BE2C (cell line): ENCODE results near the gene WDR37.
"Not testable (repeated sequence)": the region's sequence is repeated elsewhere in the genome, so short reads cannot be mapped to it uniquely, and the experiment has no call there.

Source experiments
- DNase-seq: peaks from one replicate; pipeline ENCODE4 v3.0.0-alpha.2; 2020
- H3K27me3 ChIP-seq: fragments of 250-450 bp; sonication (Bioruptor Pico); 2 replicates; pipeline ENCODE4 v1.5.1; 2020; ENCODE audit warnings: mild to moderate bottlenecking
- H3K36me3 ChIP-seq: fragments of 250-450 bp; sonication (Bioruptor Pico); 2 replicates; pipeline ENCODE4 v1.5.1; 2020; ENCODE audit warnings: mild to moderate bottlenecking
- H3K4me1 ChIP-seq: fragments of 250-450 bp; sonication (Bioruptor Pico); 2 replicates; pipeline ENCODE4 v1.5.1; 2020
- H3K4me3 ChIP-seq: 2 replicates; pipeline ENCODE4 v1.5.1; 2011; ENCODE audit warnings: low read depth, low read length
- H3K9me3 ChIP-seq: fragments of 250-450 bp; sonication (Bioruptor Pico); 2 replicates; pipeline ENCODE4 v1.5.1; 2020
- CTCF ChIP-seq: IDR thresholded peaks from 2 replicates; pipeline ENCODE4 v1.5.1; 2012; ENCODE audit warnings: mild to moderate bottlenecking, low read depth, low read length

WDR37 gene

GRCh38 chr10:1154531-1155295 lies 98.5 kb downstream of the WDR37 start:
- no peaks in the 10 kb centered on the region for H3K9me3 ChIP-seq
- peaks cover 8% of the 10 kb centered on the region for H3K4me1 ChIP-seq
- no peaks in the 10 kb centered on the region for H3K27me3 ChIP-seq
- no peak for DNase-seq
- TF ChIP-seq CTCF = no peak
- no peak overlapping the region for H3K4me3 ChIP-seq
- no peaks in the 10 kb centered on the region for H3K36me3 ChIP-seq

GRCh38 chr10:1155791-1156615 lies 99.8 kb downstream of the WDR37 start:
- Histone ChIP-seq H3K4me3 (no peak overlapping the region), H3K27me3 (no peaks in the 10 kb centered on the region), H3K9me3 (no peaks in the 10 kb centered on the region), H3K36me3 (no peaks in the 10 kb centered on the region), H3K4me1 (no peaks in the 10 kb centered on the region)
- no peak for DNase-seq
- TF ChIP-seq CTCF = no peak

- TF ChIP-seq CTCF = no peak
- no peaks in the 10 kb centered on the region for H3K4me1 ChIP-seq
- no peak overlapping the region for H3K4me3 ChIP-seq
- H3K27me3 ChIP-seq = no peaks in the 10 kb centered on the region
- DNase-seq = no peak
- no peaks in the 10 kb centered on the region for H3K36me3 ChIP-seq
- H3K9me3 ChIP-seq = no peaks in the 10 kb centered on the region
These were observed 100.4 kb downstream of the WDR37 start for GRCh38 chr10:1156616-1156886.

- no peaks in the 10 kb centered on the region for H3K4me1 ChIP-seq
- no peak for DNase-seq
- no peak for TF ChIP-seq CTCF
- no peaks in the 10 kb centered on the region for H3K27me3 ChIP-seq
- H3K9me3 ChIP-seq = no peaks in the 10 kb centered on the region
- H3K36me3 ChIP-seq = no peaks in the 10 kb centered on the region
- H3K4me3 ChIP-seq = no peak overlapping the region
These were observed 100.9 kb downstream of the WDR37 start for GRCh38 chr10:1156921-1157614.

GRCh38 chr10:1157615-1157933 lies 101.4 kb downstream of the WDR37 start:
- Histone ChIP-seq H3K9me3 (no peaks in the 10 kb centered on the region), H3K4me1 (no peaks in the 10 kb centered on the region), H3K27me3 (no peaks in the 10 kb centered on the region), H3K36me3 (no peaks in the 10 kb centered on the region), H3K4me3 (no peak overlapping the region)
- DNase-seq = no peak
- no peak for TF ChIP-seq CTCF

- no peaks in the 10 kb centered on the region for H3K27me3 ChIP-seq
These were observed 101.9 kb downstream of the WDR37 start for GRCh38 chr10:1158066-1158465.

GRCh38 chr10:1158536-1158935 lies 102.4 kb downstream of the WDR37 start:
- not testable (repeated sequence) for DNase-seq, H3K27me3 ChIP-seq, H3K4me1 ChIP-seq, H3K36me3 ChIP-seq, H3K9me3 ChIP-seq, H3K4me3 ChIP-seq

More at GRCh38 chr10:1158066-1158465, 101.9 kb downstream of the WDR37 start:
- DNase-seq = no peak
- no peaks in the 10 kb centered on the region for H3K9me3 ChIP-seq
- H3K4me1 ChIP-seq = no peaks in the 10 kb centered on the region
- no peak overlapping the region for H3K4me3 ChIP-seq
- TF ChIP-seq CTCF = no peak
- H3K36me3 ChIP-seq = no peaks in the 10 kb centered on the region
